Hematopoietic multipotent progenitor cell treated with erythropoietin and hydrocortisone succinate and interleukin-3 and kit ligand, for 6 days (in vitro differentiated cells): ENCODE data around the gene MRPL37.
A peak's percentile ranks its signal among the peaks of the same experiment; 100 is the strongest.
"Not testable (repeated sequence)": the region's sequence is repeated elsewhere in the genome, so short reads cannot be mapped to it uniquely, and the experiment has no call there.

Experiments
- DNase-seq: peaks from one replicate; pipeline ENCODE4 v3.0.0-alpha.2; 2015

The MRPL37 gene

GRCh38 chr1:54220004-54220811 lies 20.2 kb downstream of the MRPL37 start:
- peak; percentile 40 for DNase-seq

GRCh38 chr1:54221113-54221834 lies 21.3 kb downstream of the MRPL37 start:
- DNase-seq, result no peak

- DNase-seq, result peak; percentile 49
Observed at GRCh38 chr1:54221867-54222484, 22.0 kb downstream of the MRPL37 start.

- DNase-seq, result no peak
Observed at GRCh38 chr1:54222711-54223110, 22.7 kb downstream of the MRPL37 start.

DNA sequence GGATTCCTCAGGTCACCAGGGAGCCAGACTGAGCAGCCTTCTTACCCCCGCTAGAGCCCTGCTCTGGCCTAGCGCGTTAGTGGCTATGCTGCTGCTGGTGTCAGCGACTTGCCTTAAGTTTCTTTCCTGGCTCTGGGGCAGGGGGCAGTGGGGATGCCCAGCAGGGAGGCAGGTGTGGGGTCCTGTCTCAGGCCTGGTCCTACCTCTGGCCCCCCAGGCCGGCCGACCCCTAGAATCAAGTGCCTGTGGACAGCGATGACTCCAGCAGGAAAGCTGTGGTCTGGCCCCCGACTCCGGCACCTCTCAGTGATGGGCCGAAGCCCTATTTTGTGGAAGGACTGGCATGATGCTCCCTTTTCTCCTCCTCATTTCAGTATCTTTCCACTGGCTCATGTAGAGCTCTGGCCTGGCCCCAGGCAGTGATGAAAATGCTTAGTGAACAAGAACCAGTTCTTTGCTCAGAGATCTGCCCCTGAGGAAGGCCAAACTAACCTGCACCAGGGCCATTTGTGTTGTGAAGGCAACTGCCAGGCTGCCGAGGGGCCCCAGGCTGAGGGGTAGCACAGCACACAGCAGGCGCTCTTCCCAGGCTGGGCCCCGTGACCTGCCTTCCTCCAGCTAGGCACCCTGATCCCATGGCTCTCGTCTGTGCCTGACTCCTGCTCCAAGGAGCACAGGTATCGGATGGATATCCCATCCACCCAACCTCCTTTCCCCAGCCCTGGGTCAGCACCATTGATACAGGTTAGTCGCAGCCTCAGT lies 23.7 kb downstream of the MRPL37 start:
- DNase-seq, result no peak

GRCh38 chr1:54224233-54224632 lies 24.3 kb downstream of the MRPL37 start:
- DNase-seq, result no peak

DNA sequence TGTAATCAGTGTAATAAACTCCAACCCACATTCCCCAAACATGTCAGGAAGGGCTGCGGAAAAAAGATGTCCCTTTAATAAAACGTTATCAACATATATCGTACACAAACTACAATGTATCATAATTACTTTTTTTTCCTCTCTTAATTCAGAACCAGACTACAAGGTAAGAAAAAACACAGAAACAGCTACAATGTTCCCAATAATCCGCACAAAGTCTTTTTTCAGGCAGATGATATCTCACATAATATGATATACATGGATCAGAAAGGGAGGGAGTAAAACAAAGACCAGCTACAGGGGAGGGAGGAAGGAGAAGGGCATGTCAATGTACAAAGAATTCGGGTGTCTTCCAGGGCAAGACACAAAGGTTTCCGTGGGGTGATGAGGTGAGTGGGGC lies 25.4 kb downstream of the MRPL37 start:
- DNase-seq, result no peak

DNA sequence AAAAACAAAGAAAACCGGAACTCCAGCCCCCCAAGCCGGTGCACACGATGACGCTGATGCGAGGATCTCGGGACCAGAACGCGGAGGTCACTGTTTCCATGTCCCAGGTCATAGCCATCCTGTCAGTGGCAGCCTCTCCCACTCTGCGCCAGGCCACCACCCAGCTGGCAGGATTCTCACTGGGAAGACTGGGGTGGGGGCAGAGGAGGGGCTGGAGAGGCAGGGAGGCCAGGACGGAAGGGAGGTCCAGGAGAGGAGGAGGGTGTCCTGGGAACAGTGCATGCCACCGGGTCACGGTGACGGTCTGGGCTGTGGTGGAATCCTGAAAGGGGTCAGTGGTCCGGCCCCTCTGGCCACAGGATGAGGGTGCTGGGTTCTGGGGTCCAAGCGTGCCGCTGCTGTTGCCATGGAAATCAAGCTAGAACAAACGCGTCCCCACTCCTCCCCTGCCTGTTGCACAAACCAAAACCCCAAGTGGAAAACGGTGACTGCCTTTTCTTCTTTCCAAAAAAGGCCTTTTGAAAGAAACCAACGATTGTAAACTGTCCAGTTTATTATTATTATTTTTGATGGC lies 26.1 kb downstream of the MRPL37 start:
- DNase-seq, result no peak

DNA sequence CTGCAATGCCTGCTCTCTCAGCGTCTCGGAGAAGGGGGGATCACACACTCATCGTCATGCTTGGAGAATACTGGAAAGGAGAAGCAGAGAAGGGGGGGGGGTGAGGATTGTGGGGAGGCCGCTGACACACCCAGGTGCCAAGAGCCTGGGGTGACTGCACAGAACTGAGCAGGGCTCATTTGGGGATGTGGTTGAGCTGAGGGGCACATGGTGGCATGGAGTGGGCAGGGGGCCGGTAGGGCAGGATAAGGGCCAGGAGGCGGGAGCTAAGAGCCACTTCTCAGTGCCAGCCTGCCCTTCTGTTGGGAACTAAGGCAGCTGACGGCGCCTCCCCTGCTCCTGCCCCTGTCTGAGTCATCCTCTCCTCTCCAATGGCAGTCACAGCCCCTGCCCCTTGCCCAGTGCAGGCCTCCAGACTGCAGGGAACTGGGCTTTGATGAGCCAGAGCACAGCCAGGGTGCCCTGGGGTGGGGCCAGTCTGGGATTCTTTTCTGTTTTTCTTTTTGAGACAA lies 27.2 kb downstream of the MRPL37 start:
- DNase-seq, result peak; percentile 80

DNA sequence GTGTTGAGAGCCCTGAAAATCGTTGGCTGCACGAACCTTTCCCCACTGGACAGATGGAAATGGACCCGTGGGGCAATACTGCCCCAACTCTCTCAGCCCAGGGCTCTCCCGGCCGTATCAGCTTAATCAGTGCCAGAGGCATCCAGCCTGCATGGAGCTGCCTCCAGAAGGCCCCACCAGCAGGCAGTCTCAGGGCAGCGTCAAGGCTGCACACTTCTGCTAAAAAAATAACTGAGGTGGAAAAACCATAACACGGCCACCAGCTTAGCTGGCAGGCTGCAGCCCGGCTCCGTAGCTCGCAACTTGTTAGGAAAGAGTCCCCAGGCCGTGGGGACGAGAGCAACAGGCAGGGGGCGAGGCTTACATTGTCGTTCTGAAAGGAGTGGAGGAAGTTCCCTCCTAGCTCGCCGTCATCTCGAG lies 27.9 kb downstream of the MRPL37 start:
- peak; percentile 44 for DNase-seq

DNA sequence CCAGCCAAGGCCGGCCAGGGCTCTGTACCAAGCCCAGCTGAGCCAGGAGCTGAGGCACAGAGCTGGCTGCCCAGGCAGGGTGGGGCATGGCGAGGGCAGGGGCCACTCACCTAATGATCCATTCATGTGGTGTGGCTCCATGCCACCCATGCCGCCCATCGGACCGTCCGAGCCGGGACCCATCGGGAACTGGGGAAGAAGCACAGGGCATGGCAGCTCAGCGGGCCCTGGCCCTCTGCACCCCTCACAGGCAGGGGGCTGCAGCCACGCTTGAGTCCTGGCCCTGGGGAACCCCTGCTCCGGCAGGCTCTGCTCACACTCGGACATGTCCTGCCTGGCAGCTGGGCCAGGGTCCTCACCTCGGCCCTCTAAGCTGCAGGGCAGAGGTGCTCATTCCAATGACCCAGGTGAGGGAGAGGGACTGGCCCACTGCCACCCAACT lies 28.7 kb downstream of the MRPL37 start:
- DNase-seq, result no peak

GRCh38 chr1:54229281-54229891 lies 29.4 kb downstream of the MRPL37 start:
- peak; percentile 98 for DNase-seq

- peak; percentile 88 for DNase-seq
Observed at GRCh38 chr1:54230507-54231339, 30.8 kb downstream of the MRPL37 start.

GRCh38 chr1:54233196-54233595 lies 33.2 kb downstream of the MRPL37 start:
- not testable (repeated sequence) for DNase-seq

GRCh38 chr1:54234284-54234683 lies 34.3 kb downstream of the MRPL37 start:
- DNase-seq, result no peak

DNA sequence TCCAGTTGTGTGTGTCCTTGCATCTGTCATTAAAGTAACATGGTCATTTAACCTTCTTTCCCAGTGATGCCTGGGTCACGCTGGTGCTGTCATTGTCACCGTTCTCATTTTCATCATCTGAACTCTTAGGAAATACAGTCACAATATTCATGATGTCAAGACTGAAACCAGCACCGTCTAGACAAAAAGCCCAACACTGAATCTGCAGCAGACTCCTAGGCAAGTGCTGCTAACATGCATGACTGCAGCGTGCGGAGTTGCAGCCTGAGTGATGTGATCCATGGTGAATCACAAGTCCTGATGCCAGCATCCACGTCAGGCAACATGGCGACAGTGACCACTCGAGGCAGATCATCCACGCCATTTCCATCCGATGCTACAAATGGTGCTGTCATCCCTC lies 37.6 kb downstream of the MRPL37 start:
- DNase-seq, result no peak

DNA sequence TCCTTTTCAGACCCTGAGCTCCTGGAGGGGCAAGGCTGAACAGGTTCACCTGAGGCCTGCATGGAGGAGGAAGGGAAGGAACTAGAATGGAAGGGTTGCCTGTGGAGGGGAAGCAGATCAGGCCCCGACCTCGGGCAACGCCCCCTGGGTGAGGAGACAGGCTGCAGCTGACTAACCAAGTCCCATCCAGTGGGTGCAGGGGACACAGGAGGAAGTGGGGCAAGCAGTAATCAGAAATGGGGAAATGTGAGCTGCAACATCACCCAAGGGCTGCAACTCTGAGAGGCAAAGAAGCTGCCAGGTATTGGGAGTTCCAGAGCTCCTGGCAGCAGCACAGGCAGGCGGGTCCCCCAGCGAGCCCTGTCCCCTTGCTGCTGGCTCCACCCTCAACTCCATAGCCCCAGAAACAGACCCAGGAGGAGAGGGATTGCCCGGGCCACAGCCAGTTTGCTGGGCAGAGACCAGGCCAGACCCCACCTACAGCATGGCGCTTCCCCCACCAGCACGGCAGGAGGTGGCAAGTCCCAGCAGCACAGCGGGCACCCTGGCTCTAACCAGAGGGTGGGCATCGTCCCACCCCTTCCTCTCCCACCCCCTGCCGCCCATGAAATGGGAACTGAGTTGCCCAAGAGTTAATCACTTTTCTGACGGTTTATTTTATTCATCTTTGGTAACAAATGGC lies 38.5 kb downstream of the MRPL37 start:
- DNase-seq, result peak; percentile 63

- no peak for DNase-seq
Observed at GRCh38 chr1:54239035-54239383, 39.0 kb downstream of the MRPL37 start.

DNA sequence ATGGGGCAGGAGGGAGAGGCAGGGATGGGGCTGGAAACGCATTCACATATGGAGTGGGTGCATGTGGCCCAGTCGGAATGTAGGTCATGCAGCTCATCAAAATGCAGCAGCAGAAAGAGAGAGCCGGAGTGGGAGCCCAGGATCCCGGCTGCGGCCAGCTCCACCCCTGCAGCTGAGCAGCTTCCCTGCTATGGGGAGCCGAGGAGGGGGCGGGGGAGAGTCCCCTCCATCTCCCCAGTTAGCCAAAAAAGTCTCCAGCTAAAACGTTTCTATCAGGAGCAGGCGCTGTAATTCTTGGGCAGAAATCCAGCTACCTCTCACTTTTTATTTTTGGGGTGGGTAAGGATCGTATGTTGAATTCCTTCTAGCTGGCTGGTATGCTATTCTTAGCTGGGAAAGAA lies 39.7 kb downstream of the MRPL37 start:
- DNase-seq, result no peak

GRCh38 chr1:54240741-54241335 lies 40.9 kb downstream of the MRPL37 start:
- DNase-seq, result no peak
